WTC11 (cell line): ENCODE measurements around the gene TIMM8A. TPM values are rescaled to one million over a fixed set of nuclear protein-coding genes. Genes with fewer than 3 reads are reported as not detected.

Experiments
- AR ChIP-seq: fragments of 250-450 bp; sonication (Bioruptor Pico); IDR thresholded peaks from 2 replicates; pipeline ENCODE4 v1.9.0; 2021; ENCODE audit warnings: mild to moderate bottlenecking
- CREB1 ChIP-seq: sonication (generic); formaldehyde crosslinking; IDR thresholded peaks from 2 replicates; pipeline ENCODE4 v1.8.0; 2023; ENCODE audit warnings: mild to moderate bottlenecking, missing genetic modification reagents
- ELF4 ChIP-seq: sonication (generic); formaldehyde crosslinking; IDR thresholded peaks from 2 replicates; pipeline ENCODE4 v1.8.1; 2022; ENCODE audit warnings: low read depth, mild to moderate bottlenecking, moderate library complexity, missing genetic modification reagents
- ESRRA ChIP-seq: sonication (generic); formaldehyde crosslinking; IDR thresholded peaks from 2 replicates; pipeline ENCODE4 v1.8.1; 2022; ENCODE audit warnings: mild to moderate bottlenecking, missing genetic modification reagents, borderline replicate concordance
- ETV6 ChIP-seq: sonication (generic); formaldehyde crosslinking; IDR thresholded peaks from 2 replicates; pipeline ENCODE4 v1.8.1; 2022; ENCODE audit warnings: mild to moderate bottlenecking, missing genetic modification reagents
- FOXK1 ChIP-seq: sonication (generic); formaldehyde crosslinking; IDR thresholded peaks from 2 replicates; pipeline ENCODE4 v1.8.0; 2022; ENCODE audit warnings: mild to moderate bottlenecking, moderate library complexity, missing genetic modification reagents
- FOXP1 ChIP-seq: sonication (generic); formaldehyde crosslinking; IDR thresholded peaks from 2 replicates; pipeline ENCODE4 v1.8.0; 2022; ENCODE audit warnings: missing genetic modification reagents, mild to moderate bottlenecking, moderate library complexity, borderline replicate concordance
- GTF2I ChIP-seq: fragments of 250-450 bp; sonication (Bioruptor Pico); conservative IDR thresholded peaks from 2 replicates; pipeline ENCODE4 v1.4.0; 2021; ENCODE audit warnings: mild to moderate bottlenecking
- NFE2L1 ChIP-seq: sonication (generic); formaldehyde crosslinking; IDR thresholded peaks from 2 replicates; pipeline ENCODE4 v1.8.1; 2023; ENCODE audit warnings: missing genetic modification reagents
- NFYB ChIP-seq: sonication (generic); formaldehyde crosslinking; conservative IDR thresholded peaks from 2 replicates; pipeline ENCODE4 v1.8.0; 2022; ENCODE audit warnings: low read depth, missing genetic modification reagents
- NR1H2 ChIP-seq: sonication (generic); formaldehyde crosslinking; IDR thresholded peaks from 2 replicates; pipeline ENCODE4 v1.9.0; 2021; ENCODE audit warnings: mild to moderate bottlenecking, moderate library complexity, missing genetic modification reagents
- OVOL2 ChIP-seq: fragments of 250-450 bp; sonication (Bioruptor Pico); IDR thresholded peaks from 2 replicates; pipeline ENCODE4 v1.9.0; 2021; ENCODE audit warnings: mild to moderate bottlenecking, borderline replicate concordance
- PRDM15 ChIP-seq: sonication (generic); formaldehyde crosslinking; IDR thresholded peaks from 2 replicates; pipeline ENCODE4 v1.8.0; 2022; ENCODE audit warnings: missing genetic modification reagents
- PRRX2 ChIP-seq: fragments of 250-450 bp; sonication (Bioruptor Pico); IDR thresholded peaks from 2 replicates; pipeline ENCODE4 v1.8.0; 2021; ENCODE audit warnings: mild to moderate bottlenecking
- RELA ChIP-seq: sonication (generic); formaldehyde crosslinking; IDR thresholded peaks from 2 replicates; pipeline ENCODE4 v1.8.1; 2022; ENCODE audit warnings: missing genetic modification reagents, mild to moderate bottlenecking, borderline replicate concordance
- SMAD3 ChIP-seq: sonication (generic); formaldehyde crosslinking; IDR thresholded peaks from 2 replicates; pipeline ENCODE4 v1.8.0; 2022; ENCODE audit warnings: missing genetic modification reagents, mild to moderate bottlenecking, borderline replicate concordance
- SOX15 ChIP-seq: fragments of 250-450 bp; sonication (Bioruptor Pico); IDR thresholded peaks from 2 replicates; pipeline ENCODE4 v1.9.0; 2021; ENCODE audit warnings: mild to moderate bottlenecking
- TP53 ChIP-seq: sonication (generic); formaldehyde crosslinking; IDR thresholded peaks from 2 replicates; pipeline ENCODE4 v1.8.1; 2023; ENCODE audit warnings: mild to moderate bottlenecking, missing genetic modification reagents
- ZNF317 ChIP-seq: sonication (generic); formaldehyde crosslinking; IDR thresholded peaks from 2 replicates; pipeline ENCODE4 v1.8.1; 2023; ENCODE audit warnings: low read depth, mild to moderate bottlenecking, moderate library complexity, missing genetic modification reagents, borderline replicate concordance
- ZNF671 ChIP-seq: fragments of 250-450 bp; sonication (Bioruptor Pico); IDR thresholded peaks from 2 replicates; pipeline ENCODE4 v1.8.0; 2021; ENCODE audit warnings: mild to moderate bottlenecking
- total RNA-seq: library from RNA; stranded (reverse); gene quantifications from 3 replicates; pipeline ENCODE4 v1.2.3, GENCODE V29; 2021
- TF ChIP-seq, protein P1 (sequence below): fragments of 250-450 bp; sonication (Bioruptor Pico); IDR thresholded peaks from 2 replicates; pipeline ENCODE4 v2.1.2; 2022; ENCODE audit warnings: mild to moderate bottlenecking, moderate library complexity
- TF ChIP-seq, protein P2 (sequence below): fragments of 250-450 bp; sonication (Bioruptor Pico); IDR thresholded peaks from 2 replicates; pipeline ENCODE4 v1.8.0; 2021; ENCODE audit warnings: mild to moderate bottlenecking

The TIMM8A gene
- total RNA-seq, 1 experiment from 2014 or later, result 31.8 TPM

DNA sequence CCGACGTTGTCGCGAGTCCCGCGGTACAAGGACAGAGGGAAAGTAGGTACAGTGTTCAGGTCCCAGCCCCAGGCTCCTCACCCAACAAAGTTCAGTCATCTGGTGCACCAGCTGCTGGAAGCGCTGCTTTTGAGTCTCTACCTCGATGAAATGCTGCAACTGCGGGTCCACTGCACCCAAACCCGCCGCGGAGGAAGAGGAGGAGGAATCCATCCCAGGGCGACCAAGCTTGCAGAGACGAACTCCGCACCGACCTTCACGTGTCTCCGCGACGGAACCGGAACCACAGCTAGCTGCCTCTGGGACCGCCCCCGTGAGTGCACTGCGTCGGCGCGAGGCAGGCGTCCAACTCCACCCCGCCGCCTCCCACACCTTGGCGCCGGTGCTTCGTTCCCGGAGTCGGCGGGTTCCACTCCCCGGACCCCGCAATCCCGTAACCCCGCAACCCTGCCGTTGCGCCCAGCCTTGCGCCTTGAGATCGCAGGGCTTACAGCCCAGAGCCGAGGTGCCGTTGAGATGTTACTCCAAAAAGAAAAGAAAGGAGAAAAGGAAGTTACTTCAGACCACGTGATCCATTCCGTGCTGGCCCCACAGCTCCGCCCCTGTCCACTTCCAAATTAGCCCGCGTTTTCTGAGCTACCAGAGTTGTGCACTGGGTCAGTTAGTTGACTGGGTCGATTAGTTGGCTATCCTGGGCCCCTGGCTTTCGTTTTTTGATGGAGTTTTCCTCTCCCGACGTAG, at the start of gene TIMM8A (continued):
- no peak for TF ChIP-seq TP53 (CRISPR knock-in tag)
- TF ChIP-seq ESRRA (CRISPR knock-in tag), result no peak
- TF ChIP-seq NR1H2 (CRISPR knock-in tag), result no peak
- TF ChIP-seq PRDM15 (CRISPR knock-in tag), result peak; percentile 50; the same call in 1 of the 2 replicates
- 0 out of 2 replicates have a peak, but pooled peaks have one; percentile 36 for TF ChIP-seq FOXK1 (CRISPR knock-in tag)
- no peak for TF ChIP-seq SOX15 (CRISPR knock-in tag)
- TF ChIP-seq GTF2I, result no peak
- no peak for TF ChIP-seq ZNF671 (CRISPR knock-in tag)
- TF ChIP-seq CREB1 (CRISPR knock-in tag), result no peak
- no peak for TF ChIP-seq AR
- no peak for TF ChIP-seq ELF4 (CRISPR knock-in tag)
- no peak for TF ChIP-seq ETV6 (CRISPR knock-in tag)
- TF ChIP-seq, protein P1, sequence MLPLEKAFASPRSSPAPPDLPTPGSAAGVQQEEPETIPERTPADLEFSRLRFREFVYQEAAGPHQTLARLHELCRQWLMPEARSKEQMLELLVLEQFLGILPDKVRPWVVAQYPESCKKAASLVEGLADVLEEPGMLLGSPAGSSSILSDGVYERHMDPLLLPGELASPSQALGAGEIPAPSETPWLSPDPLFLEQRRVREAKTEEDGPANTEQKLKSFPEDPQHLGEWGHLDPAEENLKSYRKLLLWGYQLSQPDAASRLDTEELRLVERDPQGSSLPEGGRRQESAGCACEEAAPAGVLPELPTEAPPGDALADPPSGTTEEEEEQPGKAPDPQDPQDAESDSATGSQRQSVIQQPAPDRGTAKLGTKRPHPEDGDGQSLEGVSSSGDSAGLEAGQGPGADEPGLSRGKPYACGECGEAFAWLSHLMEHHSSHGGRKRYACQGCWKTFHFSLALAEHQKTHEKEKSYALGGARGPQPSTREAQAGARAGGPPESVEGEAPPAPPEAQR (CRISPR knock-in tag), result no peak
- no peak for TF ChIP-seq PRRX2 (CRISPR knock-in tag)
- no peak for TF ChIP-seq NFYB (CRISPR knock-in tag)
- no peak for TF ChIP-seq SMAD3 (CRISPR knock-in tag)
- peak; percentile 47; the same call in 1 of the 2 replicates for TF ChIP-seq FOXP1
- TF ChIP-seq OVOL2 (CRISPR knock-in tag), result no peak
- TF ChIP-seq, protein P2, sequence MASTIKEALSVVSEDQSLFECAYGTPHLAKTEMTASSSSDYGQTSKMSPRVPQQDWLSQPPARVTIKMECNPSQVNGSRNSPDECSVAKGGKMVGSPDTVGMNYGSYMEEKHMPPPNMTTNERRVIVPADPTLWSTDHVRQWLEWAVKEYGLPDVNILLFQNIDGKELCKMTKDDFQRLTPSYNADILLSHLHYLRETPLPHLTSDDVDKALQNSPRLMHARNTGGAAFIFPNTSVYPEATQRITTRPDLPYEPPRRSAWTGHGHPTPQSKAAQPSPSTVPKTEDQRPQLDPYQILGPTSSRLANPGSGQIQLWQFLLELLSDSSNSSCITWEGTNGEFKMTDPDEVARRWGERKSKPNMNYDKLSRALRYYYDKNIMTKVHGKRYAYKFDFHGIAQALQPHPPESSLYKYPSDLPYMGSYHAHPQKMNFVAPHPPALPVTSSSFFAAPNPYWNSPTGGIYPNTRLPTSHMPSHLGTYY (CRISPR knock-in tag), result no peak
- no peak for TF ChIP-seq RELA (CRISPR knock-in tag)
- TF ChIP-seq NFE2L1, result peak; percentile 43; the same call in 1 of the 2 replicates
- no peak for TF ChIP-seq ZNF317
- TF ChIP-seq, all 79 proteins: peak for 10
